GM18951 (cell line): Measurements from ENCODE around the gene BTNL8.

ENCODE experiments used
- POLR2A ChIP-seq: IDR thresholded peaks from 4 replicates; pipeline ENCODE4 v1.6.1; 2011; ENCODE audit warnings: mild to moderate bottlenecking; ENCODE audit not compliant: insufficient read length, insufficient read depth; ENCODE audit errors: extremely low read depth
- in situ Hi-C: fragments of 300-500 bp; cut with MboI; formaldehyde crosslinking; loops from one replicate; pipeline ENCODE4 v1.12.0; 2022; ENCODE audit warnings: low sequenced_read_pairs, mixed read lengths, inconsistent platforms; ENCODE audit not compliant: unreplicated experiment

The BTNL8 gene

DNA sequence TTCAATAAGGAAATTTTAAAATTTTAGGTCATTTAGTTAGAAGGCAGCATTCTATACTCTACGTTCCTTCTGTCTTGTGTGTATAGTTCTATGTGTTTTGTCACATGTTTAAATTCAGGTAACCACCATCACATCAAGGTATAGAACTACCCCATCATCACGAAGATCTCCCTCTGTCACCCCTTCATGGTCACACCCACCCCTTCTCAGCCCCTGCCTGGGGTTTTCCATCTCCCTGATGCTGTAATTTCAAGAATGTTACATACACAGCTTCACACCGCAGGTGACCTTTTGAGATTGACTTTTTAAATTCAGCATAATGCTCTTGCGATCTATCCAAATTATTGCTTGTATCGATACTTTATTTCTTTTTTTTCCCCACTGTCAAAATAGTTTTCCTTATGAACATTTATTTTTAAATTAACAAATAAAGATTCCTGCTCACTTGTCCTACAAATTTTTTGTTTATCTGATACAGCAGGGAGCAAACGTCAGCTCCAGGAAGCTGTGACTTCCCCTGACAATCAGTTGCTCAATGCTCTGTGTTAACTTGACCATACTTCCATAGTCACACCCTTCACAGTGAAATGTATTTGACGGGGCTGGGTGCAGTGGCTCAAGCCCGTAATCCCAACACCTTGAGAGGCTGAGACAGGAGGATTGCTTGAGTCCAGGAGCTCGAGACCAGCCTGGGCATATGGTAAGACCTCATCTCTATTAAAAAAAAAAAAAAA is 10.2 kb downstream of the BTNL8 start:
- in situ Hi-C loops: no loop called here
- no peak for TF ChIP-seq POLR2A

DNA sequence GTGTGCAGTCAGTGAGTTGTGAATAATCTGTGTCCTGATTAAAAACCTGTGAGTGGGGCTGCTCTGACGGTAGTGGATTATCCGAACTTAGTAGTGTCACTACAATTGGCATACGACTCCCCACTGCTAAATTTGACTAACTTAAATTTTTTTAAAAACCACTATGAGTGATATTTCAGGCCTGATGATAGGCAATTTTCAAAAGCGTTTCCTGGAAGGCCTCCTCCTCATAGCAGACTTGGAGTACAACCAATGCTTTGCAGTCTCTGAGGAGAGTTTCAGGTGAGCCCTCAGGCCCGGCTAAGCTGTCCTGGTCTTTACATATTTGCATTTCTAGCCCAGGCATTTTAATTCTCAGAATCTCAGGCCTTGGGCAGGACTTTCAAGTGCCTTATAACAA is 10.8 kb downstream of the BTNL8 start:
- in situ Hi-C loops: no loop called here

DNA sequence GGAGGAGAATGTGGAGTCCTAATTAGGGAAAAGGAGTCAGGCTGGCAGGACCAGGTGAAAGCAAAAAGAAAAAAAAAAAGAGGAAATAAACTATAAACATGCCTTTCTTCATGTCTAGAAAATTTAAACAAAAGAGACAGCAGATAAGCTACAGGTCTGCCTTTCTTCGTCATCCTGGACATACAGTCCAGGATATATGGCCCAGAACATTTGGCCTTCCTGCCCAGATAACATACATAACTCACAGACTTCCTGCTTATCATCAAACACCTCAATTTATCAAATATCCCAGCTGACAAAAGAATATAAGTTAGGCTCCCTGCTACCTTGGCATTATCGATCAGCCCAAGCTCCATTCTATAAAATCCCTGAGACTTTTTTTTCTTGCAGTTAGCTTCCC is 11.2 kb downstream of the BTNL8 start:
- TF ChIP-seq POLR2A: no peak
- in situ Hi-C loops: no loop called here

More for the DNA sequence above, 10.8 kb downstream of the BTNL8 start:
- TF ChIP-seq POLR2A: no peak

DNA sequence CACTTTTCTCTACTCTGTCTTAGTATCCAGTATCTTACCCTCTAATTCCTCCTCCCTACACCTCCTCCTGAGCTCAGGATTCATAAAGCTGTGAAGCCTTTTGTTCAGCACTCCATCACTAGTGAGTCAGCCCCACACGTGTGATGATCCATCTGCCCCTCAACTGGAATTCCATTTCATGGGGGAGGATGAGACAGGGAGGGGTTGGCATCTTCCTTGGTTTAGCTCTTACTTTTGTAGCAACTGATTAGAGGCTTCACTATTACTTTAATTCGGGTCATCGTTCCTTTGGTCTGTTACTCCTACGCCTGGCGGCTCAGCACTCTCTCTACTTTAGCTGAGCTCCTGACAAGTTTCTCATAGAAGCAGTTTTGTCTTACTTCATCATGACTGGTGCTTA is 11.8 kb downstream of the BTNL8 start:
- TF ChIP-seq POLR2A: no peak
- in situ Hi-C loops: no loop called here

DNA sequence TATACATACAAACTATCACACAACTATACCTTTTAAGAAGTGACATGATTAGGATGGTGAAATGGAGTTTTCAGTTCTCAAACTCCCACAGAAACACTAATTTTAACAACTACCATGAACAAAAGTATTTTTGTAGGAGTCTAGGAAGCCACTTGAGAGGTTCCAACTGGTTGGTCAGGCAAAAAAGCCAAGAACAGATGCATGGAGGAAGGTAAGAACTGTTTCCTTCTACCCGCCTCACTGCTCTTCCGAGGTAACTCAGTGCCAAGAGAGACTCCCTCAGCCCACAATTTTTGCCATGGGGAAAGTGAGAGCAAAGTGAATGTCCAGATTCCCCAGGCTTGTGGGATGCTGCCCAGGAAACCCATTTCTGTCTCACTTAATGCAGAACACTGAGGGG is 15.7 kb downstream of the BTNL8 start:
- no peak for TF ChIP-seq POLR2A
- in situ Hi-C loops: no loop called here

DNA sequence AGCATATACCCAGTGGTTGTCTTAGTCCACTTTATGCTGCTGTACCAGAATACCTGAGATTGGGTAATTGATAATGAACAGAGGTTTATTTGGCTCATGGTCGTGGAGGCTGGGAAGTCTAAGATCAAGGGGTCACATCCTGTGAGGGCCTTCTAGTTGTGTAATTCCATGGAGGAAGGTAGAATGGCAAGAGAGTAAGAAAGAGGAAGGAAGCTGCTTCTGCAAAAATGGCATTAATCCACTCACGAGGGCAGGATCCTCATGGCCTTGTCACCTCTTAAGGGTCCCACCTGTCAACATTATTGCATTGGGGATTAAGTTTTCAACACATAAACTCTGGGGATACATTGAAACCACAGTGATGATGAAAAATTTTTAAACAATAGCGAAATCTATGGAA is 17.0 kb downstream of the BTNL8 start:
- in situ Hi-C loops: no loop called here
- no peak for TF ChIP-seq POLR2A

DNA sequence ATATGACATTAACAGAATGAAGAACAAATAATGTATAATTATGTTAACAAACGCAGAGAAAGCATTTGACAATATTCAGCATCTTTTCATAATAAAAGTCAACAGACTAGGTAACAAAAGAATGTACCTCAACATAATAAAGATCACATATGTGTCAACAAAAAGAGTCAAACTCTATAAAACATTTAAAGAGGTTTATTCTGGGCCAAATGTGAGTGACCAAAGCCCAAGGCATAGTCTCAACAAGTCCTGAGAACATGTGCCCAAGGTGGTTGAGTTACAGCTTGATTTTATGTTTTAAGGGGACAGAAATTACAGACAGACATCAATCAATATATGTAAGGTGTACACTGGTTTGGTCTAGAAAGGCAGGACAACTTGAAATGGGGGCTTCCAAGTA is 19.4 kb downstream of the BTNL8 start:
- no peak for TF ChIP-seq POLR2A
- in situ Hi-C loops: no loop called here

DNA sequence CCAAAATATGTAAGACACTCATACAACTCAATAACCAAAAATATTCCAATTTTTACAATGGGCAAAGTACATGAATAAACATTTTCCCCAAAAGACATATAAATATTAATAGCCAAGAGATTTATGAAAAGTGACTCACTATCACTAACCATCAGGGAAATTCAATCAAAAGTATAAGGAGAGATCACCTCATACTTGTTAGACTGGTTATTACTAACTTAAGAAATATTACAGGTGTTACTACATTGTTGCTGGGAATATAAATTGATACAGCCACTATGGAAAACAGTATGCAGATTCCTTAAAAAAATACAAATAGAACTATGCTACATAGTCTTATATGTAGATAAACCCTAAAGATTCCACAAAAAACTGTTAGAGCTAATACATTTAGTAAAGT is 21.8 kb downstream of the BTNL8 start:
- TF ChIP-seq POLR2A: no peak
- in situ Hi-C loops: no loop called here

DNA sequence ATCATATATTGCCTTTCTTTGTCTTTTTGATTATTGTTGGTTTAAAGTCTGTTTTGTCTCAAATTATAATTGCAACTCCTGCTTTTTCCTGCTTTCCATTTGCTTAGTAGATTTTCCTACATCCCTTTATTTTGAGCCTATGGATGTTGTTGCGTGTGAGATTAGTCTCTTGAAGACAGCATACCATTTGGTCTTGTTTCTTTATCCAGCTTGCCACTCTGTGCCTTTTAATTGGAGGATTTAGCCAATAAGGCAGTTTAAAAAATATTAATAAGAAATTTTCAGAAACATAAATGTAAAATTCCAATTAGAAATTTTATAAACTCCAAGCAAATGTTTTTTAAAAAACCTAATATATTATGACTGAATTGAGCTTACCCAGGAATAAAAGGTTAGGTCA is 24.0 kb downstream of the BTNL8 start:
- in situ Hi-C loops: no loop called here
- TF ChIP-seq POLR2A: no peak

DNA sequence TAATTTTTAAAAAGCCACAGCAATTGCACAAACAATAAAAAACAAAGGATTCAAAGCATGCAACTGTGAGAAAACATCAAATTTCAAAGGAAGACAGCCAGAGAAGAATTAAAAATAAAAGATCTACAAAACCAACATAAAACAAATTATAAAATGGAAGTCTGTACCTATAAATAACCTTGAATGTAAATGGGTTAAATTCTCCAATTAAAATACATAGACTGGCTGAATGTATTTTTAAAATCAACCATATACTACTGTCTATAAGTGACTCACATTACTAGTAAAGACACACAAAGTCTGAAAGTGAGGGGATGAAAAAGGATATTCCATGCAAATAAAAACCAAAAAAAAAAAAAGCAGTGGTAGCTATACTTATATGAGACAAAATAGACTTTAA is 33.7 kb downstream of the BTNL8 start:
- in situ Hi-C loops: no loop called here
- TF ChIP-seq POLR2A: no peak

DNA sequence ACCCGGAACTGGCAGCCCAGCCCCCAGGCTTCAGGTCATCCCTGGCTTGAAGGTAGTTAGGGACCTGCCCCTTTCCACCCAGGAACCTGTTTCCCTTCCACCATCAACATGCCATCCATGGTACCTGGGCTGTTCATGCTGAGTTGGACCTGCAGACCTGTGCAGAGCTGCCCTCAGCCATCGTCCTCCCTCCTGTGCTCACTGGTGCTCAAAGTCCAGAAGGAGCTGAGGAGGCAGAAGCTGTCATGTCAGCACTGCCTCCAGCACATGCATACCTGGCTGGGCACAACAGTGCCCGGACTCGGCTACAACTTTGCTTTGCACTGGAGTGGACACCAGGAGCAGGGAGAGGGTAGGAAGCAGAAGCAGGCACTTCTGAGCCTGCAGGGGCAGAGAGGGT is 36.2 kb downstream of the BTNL8 start:
- no peak for TF ChIP-seq POLR2A
- in situ Hi-C loops: no loop called here

DNA sequence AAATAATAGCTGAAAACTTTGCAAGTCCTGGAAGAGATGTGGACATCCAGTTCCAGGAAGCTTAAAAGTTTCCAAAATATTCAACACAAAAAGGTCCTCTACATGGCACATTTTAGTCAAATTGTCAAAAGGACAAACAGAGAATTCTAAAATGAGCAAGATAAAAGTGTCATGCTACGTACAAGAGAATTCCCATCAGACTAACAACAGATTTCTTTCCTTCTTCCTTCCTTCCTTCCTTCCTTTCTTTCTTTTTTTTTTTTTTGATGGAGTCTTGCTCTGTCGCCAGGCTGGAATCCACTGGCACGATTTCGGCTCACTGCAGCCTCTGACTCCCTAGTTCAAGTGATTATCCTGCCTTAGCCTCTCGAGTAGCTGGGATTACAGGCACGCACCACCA is 39.3 kb downstream of the BTNL8 start:
- no peak for TF ChIP-seq POLR2A
- in situ Hi-C loops: no loop called here

DNA sequence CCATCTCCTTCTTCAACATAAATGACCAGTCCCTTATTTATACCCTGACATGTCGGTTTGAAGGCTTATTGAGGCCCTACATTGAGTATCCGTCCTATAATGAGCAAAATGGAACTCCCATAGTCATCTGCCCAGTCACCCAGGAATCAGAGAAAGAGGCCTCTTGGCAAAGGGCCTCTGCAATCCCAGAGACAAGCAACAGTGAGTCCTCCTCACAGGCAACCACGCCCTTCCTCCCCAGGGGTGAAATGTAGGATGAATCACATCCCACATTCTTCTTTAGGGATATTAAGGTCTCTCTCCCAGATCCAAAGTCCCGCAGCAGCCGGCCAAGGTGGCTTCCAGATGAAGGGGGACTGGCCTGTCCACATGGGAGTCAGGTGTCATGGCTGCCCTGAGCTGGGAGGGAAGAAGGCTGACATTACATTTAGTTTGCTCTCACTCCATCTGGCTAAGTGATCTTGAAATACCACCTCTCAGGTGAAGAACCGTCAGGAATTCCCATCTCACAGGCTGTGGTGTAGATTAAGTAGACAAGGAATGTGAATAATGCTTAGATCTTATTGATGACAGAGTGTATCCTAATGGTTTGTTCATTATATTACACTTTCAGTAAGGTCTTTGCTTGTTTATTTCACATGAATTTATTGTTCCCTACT is 51.5 kb downstream of the BTNL8 start:
- TF ChIP-seq POLR2A: no peak
- in situ Hi-C loops: no loop called here

DNA sequence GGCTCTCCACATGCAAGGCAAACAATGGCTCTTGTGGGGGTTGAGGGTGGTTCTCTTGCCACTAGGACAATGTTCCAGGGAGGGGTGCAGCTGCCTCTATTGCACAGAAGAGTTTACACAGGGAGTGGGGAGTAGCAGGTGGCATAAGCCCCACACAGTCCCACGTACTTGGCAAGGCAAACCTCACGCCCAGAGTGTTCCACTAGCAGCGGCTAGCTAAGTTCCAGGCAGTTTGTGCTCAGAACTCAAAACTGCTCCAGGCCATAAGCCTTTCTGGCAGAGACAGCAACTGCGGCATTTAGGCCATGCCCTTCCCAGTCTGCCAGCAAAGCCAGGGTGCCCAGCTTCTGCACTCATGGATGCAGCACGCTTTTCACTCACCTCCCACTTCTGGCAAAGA is 60.7 kb downstream of the BTNL8 start:
- in situ Hi-C loops: no loop called here
- TF ChIP-seq POLR2A: no peak
